ENCODE data around the gene SHC2. TPM values are rescaled to one million over a fixed set of nuclear protein-coding genes. Genes with fewer than 3 reads are reported as not detected.

The SHC2 gene
- total and polyA plus RNA-seq, 2 of the 8 experiments (the other 6 are each of a cell fraction or from before 2014, with no cell fraction given): 4.4 to 7.3 TPM

DNA sequence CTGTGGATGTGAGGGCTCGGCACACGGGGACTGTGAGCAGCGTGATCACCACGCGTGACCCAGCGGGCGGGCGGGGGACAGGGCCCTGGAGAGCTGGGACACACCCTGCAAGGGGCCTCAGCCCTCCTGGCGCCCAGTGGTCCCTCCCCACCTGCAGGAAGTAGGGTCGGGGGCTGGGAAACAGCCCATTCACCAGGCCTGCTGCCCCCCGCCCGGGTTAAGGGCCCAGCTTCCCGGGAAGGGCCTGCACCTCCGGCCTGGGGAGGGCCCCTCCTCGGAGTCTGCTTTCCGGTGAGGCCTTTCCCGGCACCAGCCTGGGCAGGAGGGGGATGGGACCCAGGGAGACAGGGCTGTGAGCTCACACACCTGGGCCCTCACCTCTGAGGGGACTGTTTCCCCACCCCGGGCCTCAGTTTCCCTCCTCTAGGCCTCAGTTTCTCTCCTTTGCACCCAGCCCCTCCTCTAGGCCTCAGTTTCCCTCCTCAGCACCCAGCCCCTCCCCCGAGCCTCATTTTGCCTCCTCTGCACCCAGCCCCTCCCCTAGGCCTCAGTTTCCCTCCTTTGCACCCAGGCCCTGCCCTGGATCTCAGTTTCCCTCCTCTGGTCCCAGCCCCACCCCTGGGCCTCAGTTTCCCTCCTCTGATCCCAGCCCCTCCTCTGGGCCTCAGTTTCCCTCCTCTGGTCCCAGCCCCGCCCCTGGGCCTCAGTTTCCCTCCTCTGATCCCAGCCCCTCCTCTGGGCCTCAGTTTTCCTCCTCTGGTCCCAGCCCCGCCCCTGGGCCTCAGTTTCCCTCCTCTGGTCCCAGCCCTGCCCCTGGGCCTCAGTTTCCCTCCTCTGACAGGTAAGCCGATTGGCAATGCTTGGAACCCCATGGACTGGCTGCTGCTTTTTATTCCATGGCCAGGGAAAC, 33.6 kb upstream of the SHC2 start (continued):
- TF ChIP-seq CHD7 (IDR thresholded peaks at IDR 0.05; ENCODE audit: insufficient replicate concordance, low read length) (no peak), GABPA (IDR thresholded peaks at IDR 0.05; ENCODE audit: borderline replicate concordance, insufficient read depth, low read length) (no peak), TBP (IDR thresholded peaks at IDR 0.05; ENCODE audit: low read depth, low read length) (no peak), SIX5 (IDR thresholded peaks at IDR 0.05; ENCODE audit: low read depth, low read length) (no peak), SRF (IDR thresholded peaks at IDR 0.05; ENCODE audit: low read depth, low read length) (no peak), CBX5 (IDR thresholded peaks at IDR 0.05; ENCODE audit: low read depth, low read length) (no peak), RXRA (IDR thresholded peaks at IDR 0.05; ENCODE audit: insufficient read depth, low read depth, low read length) (no peak), KDM4A (IDR thresholded peaks at IDR 0.05; ENCODE audit: low read depth, low read length, severe bottlenecking) (no peak), CTBP2 (IDR thresholded peaks at IDR 0.05; ENCODE audit: borderline replicate concordance, insufficient read depth, insufficient read length, low read length) (no peak), BACH1 (IDR thresholded peaks at IDR 0.05; ENCODE audit: low read length) (no peak)

All from H1 (cell line).